CD8-positive, alpha-beta memory T cell (primary cell): ENCODE results near the gene RAMP2. TPM values are rescaled to one million over a fixed set of nuclear protein-coding genes. Genes with fewer than 3 reads are reported as not detected.
"Not testable (repeated sequence)": the region's sequence is repeated elsewhere in the genome, so short reads cannot be mapped to it uniquely, and the experiment has no call there.

Experiments used
- CTCF ChIA-PET: fragments of 350-600 bp; sonication (Branson Sonifier 250); formaldehyde crosslinking; loops from one replicate; lab custom pipeline; 2021; ENCODE audit warnings: antibody characterized with exemption; lab: Charles Lee
- POLR2A ChIA-PET: fragments of 350-600 bp; sonication (Branson Sonifier 250); formaldehyde crosslinking; loops from one replicate; lab custom pipeline; 2021; ENCODE audit warnings: antibody characterized with exemption; lab: Charles Lee
- DNase-seq, 5 donors: peaks; one replicate each; pipeline versions ENCODE4 v3.0.0 to v3.0.0-alpha.2; 2020 to 2022; ENCODE audit warnings: mixed read lengths in 1 of 5
- H3K27ac ChIP-seq: one replicate; pipeline ENCODE4 v1.7.0; 2013; ENCODE audit warnings: low read depth, mild to moderate bottlenecking, low read length, moderate library complexity
- H3K27me3 ChIP-seq: 2 replicates; pipeline ENCODE4 v1.7.0; 2013; ENCODE audit warnings: low read length, mild to moderate bottlenecking; ENCODE audit not compliant: insufficient read depth, poor library complexity, severe bottlenecking
- H3K36me3 ChIP-seq: 2 replicates; pipeline ENCODE4 v1.7.0; 2013; ENCODE audit warnings: mild to moderate bottlenecking, low read length, moderate library complexity; ENCODE audit not compliant: insufficient read depth
- H3K4me1 ChIP-seq: 2 replicates; pipeline ENCODE4 v1.7.0; 2013; ENCODE audit warnings: mild to moderate bottlenecking, low read length, moderate library complexity; ENCODE audit not compliant: insufficient read depth
- H3K4me3 ChIP-seq: 2 replicates; pipeline ENCODE4 v1.7.0; 2013; ENCODE audit warnings: mild to moderate bottlenecking, low read length
- H3K9me3 ChIP-seq: 2 replicates; pipeline ENCODE4 v1.7.0; 2013; ENCODE audit warnings: mild to moderate bottlenecking, low read length
- H3K27ac Mint-ChIP-seq, 8 donors: one replicate each; pipeline ENCODE4 v1.8.0; 2020 to 2021; ENCODE audit warnings: mixed read lengths in 8 of 8, mild to moderate bottlenecking in 6 of 8, inconsistent platforms in 3 of 8, moderate library complexity in 3 of 8
- H3K27me3 Mint-ChIP-seq, 2 donors: one replicate each; pipeline ENCODE4 v1.8.0; 2020 to 2021; ENCODE audit warnings: mixed read lengths in 2 of 2, mild to moderate bottlenecking in 1 of 2, moderate library complexity in 1 of 2
- H3K36me3 Mint-ChIP-seq, 3 donors: one replicate each; pipeline ENCODE4 v1.8.0; 2020 to 2021; ENCODE audit warnings: mixed read lengths in 3 of 3, inconsistent platforms in 1 of 3, mild to moderate bottlenecking in 1 of 3
- H3K4me1 Mint-ChIP-seq, 3 donors: one replicate each; pipeline ENCODE4 v1.8.0; 2020 to 2021; ENCODE audit warnings: mixed read lengths in 3 of 3, inconsistent platforms in 1 of 3, mild to moderate bottlenecking in 1 of 3
- H3K4me3 Mint-ChIP-seq, 7 donors: one replicate each; pipeline ENCODE4 v1.8.0; 2020 to 2021; ENCODE audit warnings: mixed read lengths in 7 of 7, mild to moderate bottlenecking in 6 of 7, moderate library complexity in 4 of 7, inconsistent platforms in 2 of 7
- H3K9me3 Mint-ChIP-seq, 5 donors: one replicate each; pipeline ENCODE4 v1.8.0; 2020 to 2022; ENCODE audit warnings: mixed read lengths in 5 of 5, mild to moderate bottlenecking in 3 of 5, moderate library complexity in 2 of 5, inconsistent platforms in 1 of 5
- polyA plus RNA-seq: library from polyadenylated mRNA; unstranded; fragments of 300-500 nt; fragmentation: Illumina TruSeq; gene quantifications from one replicate; pipeline ENCODE4 v1.2.3, GENCODE V29; 2021
- total RNA-seq, 2 experiments: library from RNA; stranded (reverse); gene quantifications; one replicate each; pipeline ENCODE4 v1.2.3, GENCODE V29; 2021

RAMP2 gene
- total and polyA plus RNA-seq, 3 experiments from 2014 or later = not detected

DNA sequence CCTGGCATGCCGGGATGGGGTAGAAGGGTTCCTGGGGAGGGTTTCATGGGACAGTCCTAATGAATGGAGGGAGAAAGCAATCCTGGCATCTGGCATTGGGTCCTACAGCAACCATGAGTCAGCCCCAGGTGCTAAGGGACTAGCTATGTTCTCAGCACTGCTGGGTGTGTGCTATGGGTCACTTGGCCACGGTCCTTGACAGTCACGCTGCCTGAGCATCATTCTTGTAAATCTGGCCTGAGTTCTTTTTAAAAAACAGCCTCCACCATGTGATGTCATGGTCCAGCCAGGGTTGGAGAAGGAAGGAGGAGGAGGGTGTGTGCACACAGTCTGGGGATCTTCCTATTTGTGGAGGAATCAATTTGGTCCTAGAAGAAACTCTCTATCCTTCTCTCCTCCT is 6.2 kb upstream of the RAMP2 start:
- H3K36me3 Mint-ChIP-seq = peaks cover 0 to 2% (median 0%) of the 10 kb centered on the region in 3 donors
- no peaks in the 10 kb centered on the region for H3K4me1 ChIP-seq
- ChIA-PET CTCF (interaction anchor here (0.7 kb wide), 1 partner anchor 9 kb away, joined by 3 read pairs; no protein-coding TSS in a partner anchor), POLR2A (interaction anchor here (0.6 kb wide), 1 partner anchor 252 kb away, joined by 3 read pairs; no protein-coding TSS in a partner anchor)
- H3K27me3 ChIP-seq = peaks cover 8% of the 10 kb centered on the region
- H3K4me3 Mint-ChIP-seq = no peak overlapping the region
- no peak overlapping the region for H3K4me3 ChIP-seq
- peaks cover 0 to 2% (median 0%) of the 10 kb centered on the region in 5 donors for H3K9me3 Mint-ChIP-seq
- no peak overlapping the region for H3K27ac ChIP-seq
- H3K27me3 Mint-ChIP-seq = peaks cover 11 to 60% of the 10 kb centered on the region in 2 donors
- no peaks in the 10 kb centered on the region for H3K4me1 Mint-ChIP-seq
- no peak overlapping the region for H3K27ac Mint-ChIP-seq
- no peaks in the 10 kb centered on the region for H3K36me3 ChIP-seq
- DNase-seq = no peak
- no peaks in the 10 kb centered on the region for H3K9me3 ChIP-seq

- Histone ChIP-seq H3K36me3 (no peaks in the 10 kb centered on the region), H3K4me3 (no peak overlapping the region), H3K27me3 (peaks cover 36% of the 10 kb centered on the region), H3K27ac (no peak overlapping the region), H3K9me3 (no peaks in the 10 kb centered on the region), H3K4me1 (peaks cover 6% of the 10 kb centered on the region)
- POLR2A ChIA-PET = no interaction called here
- DNase-seq = no peak
- H3K4me1 Mint-ChIP-seq = peaks cover 0 to 15% (median 2%) of the 10 kb centered on the region in 3 donors
- H3K27me3 Mint-ChIP-seq = peaks cover 29 to 74% of the 10 kb centered on the region in 2 donors
- H3K9me3 Mint-ChIP-seq = peaks cover 0 to 4% (median 0%) of the 10 kb centered on the region in 5 donors
- peak overlapping the region; percentile 16 to 60 (median 32) for H3K4me3 Mint-ChIP-seq
- H3K36me3 Mint-ChIP-seq = peaks cover 0 to 2% (median 0%) of the 10 kb centered on the region in 3 donors
- H3K27ac Mint-ChIP-seq = no peak overlapping the region
- CTCF ChIA-PET = interaction anchor here (1.1 to 1.6 kb wide), 4 partner anchors 13 to 182 kb away, joined by 3 to 5 read pairs (median 4); partner anchors contain the start of genes PSMC3IP and VPS25
Measured at GRCh38 chr17:42759982-42760651, 910 bp upstream of the RAMP2 start.

- H3K36me3 Mint-ChIP-seq = peaks cover 0 to 3% (median 3%) of the 10 kb centered on the region in 3 donors
- peaks cover 33 to 73% of the 10 kb centered on the region in 2 donors for H3K27me3 Mint-ChIP-seq
- no peak overlapping the region for H3K27ac Mint-ChIP-seq
- H3K4me1 Mint-ChIP-seq = peaks cover 0 to 15% (median 2%) of the 10 kb centered on the region in 3 donors
- peak overlapping the region in 4 of 7 donors; percentile 38 to 45 (median 40) for H3K4me3 Mint-ChIP-seq
- Histone ChIP-seq H3K4me1 (peaks cover 6% of the 10 kb centered on the region), H3K27me3 (peaks cover 38% of the 10 kb centered on the region), H3K27ac (no peak overlapping the region), H3K4me3 (no peak overlapping the region), H3K9me3 (no peaks in the 10 kb centered on the region), H3K36me3 (no peaks in the 10 kb centered on the region)
- DNase-seq = no peak
- ChIA-PET CTCF (interaction anchor here (1.0 to 3.4 kb wide), 3 partner anchors 18 to 184 kb away, joined by 4 to 22 read pairs (median 4); partner anchors contain the start of gene PSMC3IP), POLR2A (no interaction called here)
- peaks cover 0 to 2% (median 0%) of the 10 kb centered on the region in 5 donors for H3K9me3 Mint-ChIP-seq
Measured at GRCh38 chr17:42761638-42762037, 611 bp downstream of the RAMP2 start.

- peaks cover 33 to 49% of the 10 kb centered on the region in 2 donors for H3K27me3 Mint-ChIP-seq
Measured at GRCh38 chr17:42766124-42766523, 5.1 kb downstream of the RAMP2 start.

GRCh38 chr17:42767512-42767911 is 6.5 kb downstream of the RAMP2 start:
- ChIA-PET CTCF (no interaction called here), POLR2A (interaction anchor here (0.6 kb wide), 1 partner anchor 35 kb away, joined by 4 read pairs; no protein-coding TSS in a partner anchor)
- Mint-ChIP-seq H3K4me1 (peaks cover 6 to 9% (median 7%) of the 10 kb centered on the region in 3 donors), H3K4me3 (no peak overlapping the region), H3K27ac (no peak overlapping the region), H3K27me3 (peaks cover 26 to 39% of the 10 kb centered on the region in 2 donors), H3K9me3 (no peaks in the 10 kb centered on the region), H3K36me3 (peaks cover 0 to 3% (median 3%) of the 10 kb centered on the region in 3 donors)
- Histone ChIP-seq H3K4me3 (no peak overlapping the region), H3K36me3 (no peaks in the 10 kb centered on the region), H3K9me3 (no peaks in the 10 kb centered on the region), H3K27ac (no peak overlapping the region), H3K4me1 (no peaks in the 10 kb centered on the region), H3K27me3 (peaks cover 18% of the 10 kb centered on the region)
- DNase-seq = no peak

More at GRCh38 chr17:42766124-42766523, 5.1 kb downstream of the RAMP2 start:
- H3K4me1 Mint-ChIP-seq = peaks cover 0 to 8% (median 2%) of the 10 kb centered on the region in 3 donors
- POLR2A ChIA-PET = no interaction called here
- no peak for DNase-seq
- Histone ChIP-seq H3K4me1 (peaks cover 6% of the 10 kb centered on the region), H3K36me3 (no peaks in the 10 kb centered on the region), H3K27me3 (peaks cover 31% of the 10 kb centered on the region), H3K9me3 (no peaks in the 10 kb centered on the region), H3K4me3 (no peak overlapping the region), H3K27ac (no peak overlapping the region)
- H3K4me3 Mint-ChIP-seq = no peak overlapping the region
- H3K27ac Mint-ChIP-seq = no peak overlapping the region
- peaks cover 0 to 3% (median 3%) of the 10 kb centered on the region in 3 donors for H3K36me3 Mint-ChIP-seq
- peaks cover 0 to 2% (median 0%) of the 10 kb centered on the region in 5 donors for H3K9me3 Mint-ChIP-seq
- CTCF ChIA-PET = interaction anchor here (1.3 kb wide), 1 partner anchor 14 kb away, joined by 3 read pairs; the partner anchor contains the start of gene WNK4

DNA sequence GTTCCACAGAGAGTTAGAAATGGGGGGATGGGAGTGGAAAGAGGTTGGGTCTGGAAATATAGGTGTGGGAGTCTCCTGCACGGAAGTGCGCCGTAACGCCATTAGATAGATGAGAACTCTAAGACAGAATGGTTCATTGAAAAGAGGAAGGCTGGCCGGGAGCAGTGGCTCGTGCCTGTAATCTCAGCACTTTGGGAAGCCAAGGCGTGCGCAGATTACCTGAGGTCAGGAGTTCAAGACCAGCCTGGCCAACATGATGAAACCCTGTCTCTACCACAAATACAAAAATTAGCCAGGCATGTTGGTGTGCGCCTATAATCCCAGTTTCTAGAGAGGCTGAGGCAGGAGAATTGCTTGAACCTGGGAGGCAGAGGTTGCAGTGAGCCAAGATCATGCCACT is 7.0 kb downstream of the RAMP2 start:
- DNase-seq, CTCF ChIA-PET, H3K27ac ChIP-seq, H3K36me3 Mint-ChIP-seq, H3K4me3 Mint-ChIP-seq, POLR2A ChIA-PET, H3K4me1 ChIP-seq, H3K9me3 Mint-ChIP-seq, H3K4me3 ChIP-seq, H3K27ac Mint-ChIP-seq, H3K36me3 ChIP-seq, H3K9me3 ChIP-seq: not testable (repeated sequence)
- H3K27me3 ChIP-seq = peaks cover 13% of the 10 kb centered on the region
- Mint-ChIP-seq H3K27me3 (peaks cover 22 to 34% of the 10 kb centered on the region in 2 donors), H3K4me1 (peaks cover 6 to 13% (median 11%) of the 10 kb centered on the region in 3 donors)

DNA sequence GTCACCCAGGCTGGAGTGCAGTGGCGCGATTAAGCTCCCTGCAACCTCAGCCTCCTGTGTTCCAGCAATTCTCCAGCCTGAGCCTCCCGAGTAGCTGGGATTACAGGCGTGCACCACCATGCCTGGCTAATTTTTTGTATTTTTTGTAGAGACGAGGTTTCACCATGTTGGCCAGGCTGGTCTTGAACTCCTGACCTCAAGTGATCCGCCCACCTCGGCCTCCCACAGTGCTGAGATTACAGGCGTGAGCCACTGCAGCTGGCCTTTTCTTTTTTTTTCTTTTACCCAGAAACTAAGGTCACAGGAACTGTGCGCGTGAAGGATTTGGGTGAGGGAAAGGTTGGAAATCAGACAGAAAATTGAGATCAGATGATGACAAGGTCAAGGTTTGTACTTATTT is 8.9 kb downstream of the RAMP2 start:
- peaks cover 11% of the 10 kb centered on the region for H3K4me1 ChIP-seq
- H3K4me1 Mint-ChIP-seq = peaks cover 19 to 30% (median 30%) of the 10 kb centered on the region in 3 donors
- H3K9me3 ChIP-seq, H3K27me3 ChIP-seq, CTCF ChIA-PET, H3K9me3 Mint-ChIP-seq, H3K27ac Mint-ChIP-seq, H3K4me3 Mint-ChIP-seq, DNase-seq, H3K27ac ChIP-seq, H3K4me3 ChIP-seq, H3K36me3 ChIP-seq: not testable (repeated sequence)
- POLR2A ChIA-PET = interaction anchor here (0.6 kb wide), 1 partner anchor 162 kb away, joined by 3 read pairs; no protein-coding TSS in a partner anchor
- H3K27me3 Mint-ChIP-seq = peaks cover 19 to 20% of the 10 kb centered on the region in 2 donors
- H3K36me3 Mint-ChIP-seq = peaks cover 3 to 17% (median 8%) of the 10 kb centered on the region in 3 donors

- CTCF ChIA-PET = interaction anchor here (0.9 to 2.9 kb wide), 6 partner anchors 9 to 432 kb away, joined by 3 to 10 read pairs (median 8); partner anchors contain the start of genes BECN1 and PSMC3IP
- H3K36me3 Mint-ChIP-seq = peaks cover 7 to 42% (median 7%) of the 10 kb centered on the region in 3 donors
- H3K27ac Mint-ChIP-seq = peak overlapping the region; percentile 88 to 100 (median 99)
- H3K9me3 ChIP-seq = no peaks in the 10 kb centered on the region
- H3K27me3 Mint-ChIP-seq = peaks cover 2 to 7% of the 10 kb centered on the region in 2 donors
- H3K4me1 ChIP-seq = peaks cover 11% of the 10 kb centered on the region
- peak overlapping the region; percentile 91 to 99 (median 98) for H3K4me3 Mint-ChIP-seq
- peak overlapping the region; percentile 99 for H3K4me3 ChIP-seq
- H3K27me3 ChIP-seq = no peaks in the 10 kb centered on the region
- no peaks in the 10 kb centered on the region for H3K9me3 Mint-ChIP-seq
- H3K4me1 Mint-ChIP-seq = peaks cover 19 to 34% (median 30%) of the 10 kb centered on the region in 3 donors
- no peak for DNase-seq
- POLR2A ChIA-PET = interaction anchor here (0.6 to 1.8 kb wide), 6 partner anchors 9 to 225 kb away, joined by 3 to 10 read pairs (median 4); partner anchors contain the start of genes BECN1 and COA3
- H3K27ac ChIP-seq = peak overlapping the region; percentile 91
- H3K36me3 ChIP-seq = peaks cover 12% of the 10 kb centered on the region
Measured at GRCh38 chr17:42772945-42773289, 11.9 kb downstream of the RAMP2 start.
